ENCODE results near the gene FAM124A. TPM values are rescaled to one million over a fixed set of nuclear protein-coding genes. Genes with fewer than 3 reads are reported as not detected.
A peak's percentile ranks its signal among the peaks of the same experiment; 100 is the strongest.

FAM124A gene
- polyA plus RNA-seq, 3 donors, result 0.03 to 0.20 (median 0.13) TPM

GRCh38 chr13:51193387-51193786 is 28.8 kb upstream of the FAM124A start:
- no peak overlapping the region for H2AFZ ChIP-seq (ENCODE audit: insufficient read depth, low read depth, low read length, poor library complexity, severe bottlenecking)
- no peak overlapping the region for H3K4me2 ChIP-seq (replicated peaks; ENCODE audit: extremely low read depth, low read length, poor library complexity, severe bottlenecking)
- H3K9me3 Mint-ChIP-seq, result peaks cover 0 to 6% (median 2%) of the 10 kb centered on the region in 7 donors
- no CpG with 5 or more reads among the region's 2 CpGs for WGBS (ENCODE audit: insufficient coverage)
- H3K27ac ChIP-seq (ENCODE audit: low read depth in 1 of 2, low read length in 2 of 2), result no peak overlapping the region
- no peaks in the 10 kb centered on the region for H3K27me3 ChIP-seq (ENCODE audit: control insufficient read depth in 2 of 2, insufficient read depth in 2 of 2, low read length in 2 of 2)
- H3K4me1 Mint-ChIP-seq, result peaks cover 3% of the 10 kb centered on the region
- no peaks in the 10 kb centered on the region for H3K36me3 Mint-ChIP-seq
- no peaks in the 10 kb centered on the region for H3K36me3 ChIP-seq (replicated peaks in 1 of 2; ENCODE audit: control insufficient read depth in 1 of 2, insufficient read depth in 2 of 2, low read length in 2 of 2)
- no peaks in the 10 kb centered on the region for H4K20me1 ChIP-seq (ENCODE audit: insufficient read depth, low read length)
- H3K79me2 ChIP-seq (ENCODE audit: insufficient read depth, low read length), result no peaks in the 10 kb centered on the region
- H3K4me3 Mint-ChIP-seq, result no peak overlapping the region
- H3K9ac ChIP-seq (ENCODE audit: insufficient read depth, low read length, poor library complexity, severe bottlenecking), result no peak overlapping the region
- H3K9me3 ChIP-seq (replicated peaks in 1 of 2; ENCODE audit: control insufficient read depth in 1 of 2, insufficient read depth in 1 of 2, low read length in 2 of 2), result peaks cover 0 to 5% of the 10 kb centered on the region in 2 donors
- peaks cover 0 to 3% (median 2%) of the 10 kb centered on the region in 3 donors for H3K27me3 Mint-ChIP-seq (ENCODE audit: low read depth in 3 of 3)
- no peak for TF ChIP-seq CTCF (IDR thresholded peaks at IDR 0.05)
- no peak for DNase-seq
- intact Hi-C loops (cut with micrococcal nuclease), result no loop called here
- H3K27ac Mint-ChIP-seq, result no peak overlapping the region
- no peak overlapping the region for H3K4me3 ChIP-seq (replicated peaks in 1 of 3; ENCODE audit: low read depth in 2 of 3, low read length in 3 of 3)
- H3K4me1 ChIP-seq (ENCODE audit: control insufficient read depth in 1 of 2, insufficient read depth in 2 of 2, low read length in 2 of 2), result no peaks in the 10 kb centered on the region

GRCh38 chr13:51194942-51195341 is 27.3 kb upstream of the FAM124A start:
- peaks cover 0 to 3% (median 2%) of the 10 kb centered on the region in 3 donors for H3K27me3 Mint-ChIP-seq (ENCODE audit: low read depth in 3 of 3)
- no peak overlapping the region for H3K4me3 ChIP-seq (replicated peaks in 1 of 3; ENCODE audit: low read depth in 2 of 3, low read length in 3 of 3)
- 83% methylated on average over 1 of the region's 8 CpGs for WGBS (ENCODE audit: insufficient coverage)

More at GRCh38 chr13:51194942-51195341, 27.3 kb upstream of the FAM124A start:
- Histone ChIP-seq H3K79me2 (ENCODE audit: insufficient read depth, low read length) (no peaks in the 10 kb centered on the region), H4K20me1 (ENCODE audit: insufficient read depth, low read length) (no peaks in the 10 kb centered on the region), H3K9me3 (replicated peaks in 1 of 2; ENCODE audit: control insufficient read depth in 1 of 2, insufficient read depth in 1 of 2, low read length in 2 of 2) (peaks cover 0 to 11% of the 10 kb centered on the region in 2 donors), H3K27me3 (ENCODE audit: control insufficient read depth in 2 of 2, insufficient read depth in 2 of 2, low read length in 2 of 2) (no peaks in the 10 kb centered on the region), H3K9ac (ENCODE audit: insufficient read depth, low read length, poor library complexity, severe bottlenecking) (no peak overlapping the region), H3K4me1 (ENCODE audit: control insufficient read depth in 1 of 2, insufficient read depth in 2 of 2, low read length in 2 of 2) (no peaks in the 10 kb centered on the region), H2AFZ (ENCODE audit: insufficient read depth, low read depth, low read length, poor library complexity, severe bottlenecking) (no peak overlapping the region), H3K36me3 (replicated peaks in 1 of 2; ENCODE audit: control insufficient read depth in 1 of 2, insufficient read depth in 2 of 2, low read length in 2 of 2) (no peaks in the 10 kb centered on the region), H3K4me2 (replicated peaks; ENCODE audit: extremely low read depth, low read length, poor library complexity, severe bottlenecking) (no peak overlapping the region), H3K27ac (ENCODE audit: low read depth in 1 of 2, low read length in 2 of 2) (no peak overlapping the region)
- H3K9me3 Mint-ChIP-seq, result peaks cover 3 to 10% (median 6%) of the 10 kb centered on the region in 7 donors
- TF ChIP-seq CTCF (IDR thresholded peaks at IDR 0.05), result no peak
- peak overlapping the region in 1 of 7 donors; percentile 61 for H3K27ac Mint-ChIP-seq
- H3K4me3 Mint-ChIP-seq, result no peak overlapping the region
- peaks cover 3% of the 10 kb centered on the region for H3K4me1 Mint-ChIP-seq
- H3K36me3 Mint-ChIP-seq, result no peaks in the 10 kb centered on the region
- intact Hi-C loops (cut with micrococcal nuclease), result no loop called here
- no peak for DNase-seq

Measured in CD14-positive monocyte (primary cell).